K562 (cell line): Measurements from ENCODE around the gene SLC35E2B. TPM values are rescaled to one million over a fixed set of nuclear protein-coding genes. Genes with fewer than 3 reads are reported as not detected.
A peak's percentile ranks its signal among the peaks of the same experiment; 100 is the strongest.

Source experiments
- BRD9 ChIP-seq: fragments of 450-650 bp; IDR thresholded peaks from 2 replicates; pipeline ENCODE4 v1.6.1; 2018; ENCODE audit warnings: low read depth; ENCODE audit not compliant: partially characterized antibody
- EHMT2 ChIP-seq: fragments of 450-650 bp; IDR thresholded peaks from 2 replicates; pipeline ENCODE4 v1.6.1; 2018; ENCODE audit warnings: antibody characterized with exemption
- ELF4 ChIP-seq: fragments of 450-650 bp; formaldehyde crosslinking; IDR thresholded peaks from 2 replicates; pipeline ENCODE4 v1.4.0; 2022; ENCODE audit warnings: missing genetic modification characterization
- ETV1 ChIP-seq: fragments of 450-650 bp; conservative IDR thresholded peaks from 2 replicates; pipeline ENCODE4 v1.6.1; 2016; ENCODE audit warnings: missing genetic modification characterization, control low read depth, low read depth, missing compliant biosample characterization
- HLTF ChIP-seq: fragments of 450-650 bp; IDR thresholded peaks from 2 replicates; pipeline ENCODE4 v1.6.1; 2016
- POLR3G ChIP-seq: IDR thresholded peaks from 2 replicates; pipeline ENCODE4 v1.6.1; 2011; ENCODE audit not compliant: insufficient read length, insufficient replicate concordance; ENCODE audit errors: extremely low read depth
- PTTG1 ChIP-seq: fragments of 450-650 bp; IDR thresholded peaks from 2 replicates; pipeline ENCODE4 v1.6.1; 2016; ENCODE audit warnings: low read depth, mild to moderate bottlenecking, missing genetic modification characterization, missing compliant biosample characterization
- SIN3B ChIP-seq: fragments of 450-650 bp; IDR thresholded peaks from 2 replicates; pipeline ENCODE4 v1.6.1; 2017; ENCODE audit warnings: low read depth, mild to moderate bottlenecking, moderate library complexity
- ZNF384 ChIP-seq: IDR thresholded peaks from 2 replicates; pipeline ENCODE4 v1.6.1; 2012; ENCODE audit warnings: low read depth, low read length, improper control_type of control experiment
- ZNF699 ChIP-seq: fragments of 250-450 bp; sonication (Bioruptor Pico); IDR thresholded peaks from 2 replicates; pipeline ENCODE4 v1.8.0; 2021; ENCODE audit warnings: mild to moderate bottlenecking, moderate library complexity; ENCODE audit not compliant: insufficient replicate concordance
- polyA plus RNA-seq, 8 experiments: library from polyadenylated mRNA; depleted of rRNA in 4 of 8; stranded (reverse) in 5 of 8; unstranded in 3 of 8; fragments of >200 nt; fragmentation: Nextera tagmentation in 2 of 8; fragmentation: Illumina TruSeq in 1 of 8; extraction: Ambion mirVana in 2 of 8; extraction: Trizol in 1 of 8; gene quantifications; 2 replicates each; pipeline versions ENCODE4 v1.2.1 to v1.2.3, GENCODE V29; 2011 to 2014; ENCODE audit warnings: inconsistent platforms in 1 of 8, missing spikeins in 1 of 8
- total RNA-seq, 7 experiments: library from RNA; depleted of rRNA in 6 of 7; stranded (reverse); fragments of >200 nt in 6 of 7; fragmentation: Illumina TruSeq in 2 of 7; extraction: Trizol in 2 of 7; gene quantifications; 2 replicates each; pipeline versions ENCODE4 v1.2.1 to v1.2.3, GENCODE V29; 2011 to 2021; ENCODE audit warnings: low replicate concordance in 1 of 7
- TF ChIP-seq, protein P1 (sequence below), 2 experiments: fragments of 450-650 bp in 1 of 2; sonication (generic) in 1 of 2; formaldehyde crosslinking; conservative IDR thresholded peaks; 2 replicates each; pipeline versions ENCODE4 v1.4.0 to v1.8.1; 2020 to 2022; ENCODE audit warnings: mild to moderate bottlenecking in 1 of 2, missing genetic modification reagents in 1 of 2
- TF ChIP-seq, protein P2 (sequence below), 2 experiments: IDR thresholded peaks; 2 replicates each; pipeline ENCODE4 v1.6.1; 2012; ENCODE audit warnings: improper control_type of control experiment in 2 of 2, low read depth in 2 of 2, low read length in 2 of 2, borderline replicate concordance in 1 of 2

SLC35E2B gene
- total and polyA plus RNA-seq, 9 of the 15 experiments (the other 6 are each of a cell fraction or from before 2014, with no cell fraction given) = 4.7 to 44.6 (median 20.7) TPM

DNA sequence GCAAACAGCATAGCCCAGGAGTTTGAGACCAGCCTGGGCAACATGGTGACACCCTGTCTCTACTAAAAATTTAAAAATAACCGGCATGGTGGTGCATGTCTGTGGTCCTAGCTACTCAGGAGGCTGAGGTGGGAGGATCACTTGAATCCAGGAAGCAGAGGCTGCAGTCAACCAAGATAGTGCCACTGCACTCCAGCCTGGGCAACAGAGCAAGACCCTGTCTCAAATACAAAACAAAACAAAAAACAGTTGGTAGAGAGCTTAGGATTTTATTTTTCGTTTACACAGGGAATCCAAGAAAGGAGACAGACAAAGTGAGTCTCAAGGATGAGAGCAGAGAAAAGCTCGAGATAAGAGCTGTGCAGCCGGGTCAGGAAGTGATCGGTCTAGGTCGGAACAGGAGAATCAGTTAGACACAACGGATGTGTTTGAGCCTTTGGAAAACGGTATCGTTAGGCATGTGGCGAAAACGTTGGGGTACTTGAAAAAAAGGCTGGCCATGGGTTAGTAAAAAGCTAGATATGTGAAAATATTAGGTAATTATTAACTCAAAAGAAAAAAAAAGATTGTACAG, 79.0 kb downstream of the SLC35E2B start (continued):
- TF ChIP-seq ETV1 (tag) = peak; percentile 75
- TF ChIP-seq ZNF699 (CRISPR knock-in tag) = no peak
- peak; percentile 21 for TF ChIP-seq BRD9
- no peak for TF ChIP-seq POLR3G
- no peak for TF ChIP-seq ZNF384
- TF ChIP-seq SIN3B = no peak
- TF ChIP-seq, protein P1, sequence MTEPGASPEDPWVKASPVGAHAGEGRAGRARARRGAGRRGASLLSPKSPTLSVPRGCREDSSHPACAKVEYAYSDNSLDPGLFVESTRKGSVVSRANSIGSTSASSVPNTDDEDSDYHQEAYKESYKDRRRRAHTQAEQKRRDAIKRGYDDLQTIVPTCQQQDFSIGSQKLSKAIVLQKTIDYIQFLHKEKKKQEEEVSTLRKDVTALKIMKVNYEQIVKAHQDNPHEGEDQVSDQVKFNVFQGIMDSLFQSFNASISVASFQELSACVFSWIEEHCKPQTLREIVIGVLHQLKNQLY (CRISPR knock-in tag; conservative IDR thresholded peaks at IDR 0.05) = no peak
- TF ChIP-seq PTTG1 (tag) = no peak
- TF ChIP-seq, protein P2, sequence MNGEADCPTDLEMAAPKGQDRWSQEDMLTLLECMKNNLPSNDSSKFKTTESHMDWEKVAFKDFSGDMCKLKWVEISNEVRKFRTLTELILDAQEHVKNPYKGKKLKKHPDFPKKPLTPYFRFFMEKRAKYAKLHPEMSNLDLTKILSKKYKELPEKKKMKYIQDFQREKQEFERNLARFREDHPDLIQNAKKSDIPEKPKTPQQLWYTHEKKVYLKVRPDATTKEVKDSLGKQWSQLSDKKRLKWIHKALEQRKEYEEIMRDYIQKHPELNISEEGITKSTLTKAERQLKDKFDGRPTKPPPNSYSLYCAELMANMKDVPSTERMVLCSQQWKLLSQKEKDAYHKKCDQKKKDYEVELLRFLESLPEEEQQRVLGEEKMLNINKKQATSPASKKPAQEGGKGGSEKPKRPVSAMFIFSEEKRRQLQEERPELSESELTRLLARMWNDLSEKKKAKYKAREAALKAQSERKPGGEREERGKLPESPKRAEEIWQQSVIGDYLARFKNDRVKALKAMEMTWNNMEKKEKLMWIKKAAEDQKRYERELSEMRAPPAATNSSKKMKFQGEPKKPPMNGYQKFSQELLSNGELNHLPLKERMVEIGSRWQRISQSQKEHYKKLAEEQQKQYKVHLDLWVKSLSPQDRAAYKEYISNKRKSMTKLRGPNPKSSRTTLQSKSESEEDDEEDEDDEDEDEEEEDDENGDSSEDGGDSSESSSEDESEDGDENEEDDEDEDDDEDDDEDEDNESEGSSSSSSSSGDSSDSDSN (IDR thresholded peaks at IDR 0.05; ENCODE audit: borderline replicate concordance in 1 of 2, low read depth in 2 of 2, low read length in 2 of 2) = no peak
- TF ChIP-seq HLTF = 0 out of 2 replicates have a peak, but pooled peaks have one; percentile 26
- TF ChIP-seq ELF4 (CRISPR knock-in tag) = 0 out of 2 replicates have a peak, but pooled peaks have one; percentile 31
- TF ChIP-seq EHMT2 = no peak
